TTC549 (cell line): ENCODE measurements around the gene FGF11.

Source experiments
- FAIRE-seq: peaks from 2 replicates; lab custom pipeline; 2012; peaks lifted over from hg19 to GRCh38; lab: Jason Lieb, UNC

The FGF11 gene

GRCh38 chr17:7439462-7440112, at the start of gene FGF11:
TSS of gene FGF11 (plus strand) at chr17:7439512. CDS start at chr17:7439621, 109 bp downstream.
- no peak for FAIRE-seq

GRCh38 chr17:7389924-7390910, 49.1 kb upstream of the FGF11 start:
- FAIRE-seq: no peak

- FAIRE-seq: no peak
These were observed 48.0 kb upstream of the FGF11 start for GRCh38 chr17:7391307-7391706.

GRCh38 chr17:7392696-7393612, 46.4 kb upstream of the FGF11 start:
- no peak for FAIRE-seq

GRCh38 chr17:7393613-7394451, 45.5 kb upstream of the FGF11 start:
- no peak for FAIRE-seq

- FAIRE-seq: no peak
These were observed 44.7 kb upstream of the FGF11 start, which contains the start of gene PLSCR3 for GRCh38 chr17:7394452-7395191. TSS of gene PLSCR3 (minus strand) at chr17:7394525. CDS start at chr17:7394110, 415 bp downstream.

GRCh38 chr17:7396147-7396546, 43.2 kb upstream of the FGF11 start:
- no peak for FAIRE-seq

- FAIRE-seq: no peak
These were observed 40.7 kb upstream of the FGF11 start for GRCh38 chr17:7398612-7399011.

GRCh38 chr17:7403043-7403726, 36.1 kb upstream of the FGF11 start:
- no peak for FAIRE-seq

GRCh38 chr17:7403727-7403976, 35.7 kb upstream of the FGF11 start:
- no peak for FAIRE-seq

GRCh38 chr17:7403977-7404736, 35.2 kb upstream of the FGF11 start, which contains the start of gene TMEM256:
TSS of gene TMEM256 (minus strand) at chr17:7404097. CDS start at chr17:7404084, 13 bp downstream.
- peak; percentile 95 for FAIRE-seq

- no peak for FAIRE-seq
These were observed 34.5 kb upstream of the FGF11 start for GRCh38 chr17:7404737-7405349.

- no peak for FAIRE-seq
These were observed 33.7 kb upstream of the FGF11 start for GRCh38 chr17:7405350-7406234.

GRCh38 chr17:7406235-7406825, 33.0 kb upstream of the FGF11 start:
- no peak for FAIRE-seq

GRCh38 chr17:7407082-7407481, 32.2 kb upstream of the FGF11 start:
- FAIRE-seq: no peak

GRCh38 chr17:7407485-7408251, 31.6 kb upstream of the FGF11 start, which contains the start of gene NLGN2:
TSS of gene NLGN2 (plus strand) at chr17:7407845. CDS start at chr17:7408256, 411 bp downstream.
- FAIRE-seq: no peak
